Stimulated activated CD4-positive, alpha-beta T cell treated with anti-CD3 and anti-CD28 coated beads, Interleukin-15, amount 100 ng/mL, for 48 hours (primary cell): ENCODE data around the gene PDZD11.
"Not testable (repeated sequence)": the region's sequence is repeated elsewhere in the genome, so short reads cannot be mapped to it uniquely, and the experiment has no call there.

Experiments
- DNase-seq, 2 donors: peaks; one replicate each; pipeline ENCODE4 v3.0.0-alpha.2; 2020; ENCODE audit warnings: low read depth in 2 of 2

Gene PDZD11

GRCh38 chrX:70289793-70290770 lies at the start of gene PDZD11, which contains the start of gene KIF4A:
PDZD11 (minus strand) TSS chrX:70289927; CDS start chrX:70289341, 586 bp downstream.
KIF4A (plus strand) TSS chrX:70290104; CDS start chrX:70290459, 355 bp downstream.
- DNase-seq = peak; percentile 61 to 67

- no peak for DNase-seq
Measured at GRCh38 chrX:70338290-70338689, 48.6 kb upstream of the PDZD11 start.

DNA sequence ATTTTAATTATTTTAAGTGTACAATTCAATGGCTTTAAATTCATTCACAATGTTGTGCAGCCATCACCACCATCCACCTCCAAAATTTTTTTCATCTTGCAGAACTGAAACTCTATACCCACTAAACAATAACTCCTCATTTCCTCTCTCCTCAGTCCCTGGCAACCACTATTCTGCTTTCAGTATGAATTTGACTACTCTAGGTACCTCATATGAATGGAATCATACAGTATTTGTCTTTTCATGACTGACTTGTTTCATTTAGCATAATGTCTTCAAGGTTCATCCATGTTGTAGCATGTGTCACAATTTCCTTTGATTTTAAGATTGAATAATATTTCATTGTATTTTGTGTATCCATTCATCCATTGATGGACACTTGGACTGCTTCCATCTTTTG lies 47.0 kb upstream of the PDZD11 start:
- no peak for DNase-seq

DNA sequence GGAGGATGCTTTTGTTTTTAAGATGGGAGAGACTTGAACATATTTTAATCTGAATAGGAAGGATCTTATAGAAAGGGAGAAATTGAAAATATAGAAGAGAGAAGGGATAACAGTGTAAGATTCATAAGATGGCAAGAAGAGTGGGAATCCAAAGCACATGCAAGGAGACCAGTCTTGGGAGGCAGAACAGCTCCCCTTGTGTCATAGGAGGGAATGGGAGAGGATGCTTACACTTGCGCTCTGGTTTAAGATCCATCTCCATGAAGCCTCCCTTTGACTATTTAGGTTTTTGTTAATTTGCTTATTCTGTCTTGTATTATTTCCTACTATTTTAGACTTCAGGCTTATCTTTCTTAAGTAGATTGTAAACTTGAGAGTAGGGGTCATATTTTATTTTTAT lies 42.9 kb upstream of the PDZD11 start:
- DNase-seq = no peak

GRCh38 chrX:70331161-70331560 lies 41.4 kb upstream of the PDZD11 start:
- DNase-seq = no peak

- DNase-seq = no peak
Measured at GRCh38 chrX:70324326-70324725, 34.6 kb upstream of the PDZD11 start.

GRCh38 chrX:70323628-70324027 lies 33.9 kb upstream of the PDZD11 start:
- DNase-seq = not testable (repeated sequence)

DNA sequence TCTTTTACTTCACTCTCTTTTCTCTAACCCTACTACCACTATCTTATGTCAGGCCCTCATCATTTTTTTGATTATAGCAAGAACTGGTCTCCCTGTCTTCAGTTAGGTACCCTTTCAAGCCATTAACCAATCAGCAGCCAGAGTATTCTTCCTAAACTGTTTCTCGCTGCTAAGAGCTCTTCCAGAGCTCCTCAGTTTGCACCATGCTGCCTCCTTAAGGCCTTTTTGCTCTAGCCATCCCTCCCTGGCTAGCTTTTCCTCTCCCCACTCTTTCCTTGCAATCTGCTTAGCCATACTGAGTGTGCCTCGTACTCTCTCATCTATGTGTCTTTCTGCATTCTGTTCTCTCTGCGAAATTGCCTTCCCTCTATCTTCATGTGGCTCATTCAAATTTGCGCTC lies 33.1 kb upstream of the PDZD11 start:
- no peak for DNase-seq

- no peak for DNase-seq
Measured at GRCh38 chrX:70313503-70313902, 23.8 kb upstream of the PDZD11 start.

- DNase-seq = no peak
Measured at GRCh38 chrX:70301716-70302115, 12.0 kb upstream of the PDZD11 start.

- DNase-seq = no peak
Measured at GRCh38 chrX:70293621-70294020, 3.9 kb upstream of the PDZD11 start.

GRCh38 chrX:70292788-70293187 lies 3.1 kb upstream of the PDZD11 start:
- no peak for DNase-seq

DNA sequence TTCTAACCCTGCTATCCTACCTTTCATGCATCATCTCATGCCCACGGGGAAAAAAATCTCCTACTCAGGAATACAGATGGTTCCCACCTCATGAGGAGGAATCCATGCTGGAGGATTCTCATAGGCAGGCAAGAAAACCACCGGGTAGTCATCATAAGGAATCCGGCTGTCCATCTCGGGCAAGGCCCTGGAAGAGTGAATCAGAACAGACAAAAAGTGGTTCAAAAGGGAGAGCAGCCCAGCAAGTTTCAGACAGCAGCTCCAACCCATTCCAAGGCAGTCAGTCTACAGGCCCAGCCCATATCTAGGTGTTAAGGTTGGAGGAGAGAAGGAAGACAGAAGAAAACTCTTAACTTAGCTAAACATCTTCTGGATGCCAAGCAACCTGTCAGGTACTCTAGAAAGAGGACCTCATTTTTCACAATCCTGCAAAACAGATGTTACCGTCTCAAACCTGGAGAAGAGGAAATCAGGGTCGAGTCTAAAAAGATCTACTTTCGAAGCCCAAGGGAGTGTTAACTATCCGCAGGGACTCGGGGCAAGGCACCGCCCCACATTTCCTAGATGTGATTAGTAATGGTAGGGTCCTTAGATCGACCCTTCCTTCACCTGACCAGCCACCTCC lies 447 bp downstream of the PDZD11 start:
- no peak for DNase-seq

- no peak for DNase-seq
Measured at GRCh38 chrX:70281951-70282350, 7.8 kb downstream of the PDZD11 start, which contains the start of gene RAB41. RAB41 (plus strand) TSS chrX:70282172; CDS start chrX:70282218, 46 bp downstream.

GRCh38 chrX:70280573-70280972 lies 9.2 kb downstream of the PDZD11 start:
- DNase-seq = no peak

- no peak for DNase-seq
Measured at GRCh38 chrX:70279081-70279480, 10.6 kb downstream of the PDZD11 start.

- not testable (repeated sequence) for DNase-seq
Measured at GRCh38 chrX:70274029-70274428, 15.7 kb downstream of the PDZD11 start.

GRCh38 chrX:70268034-70268433 lies 21.7 kb downstream of the PDZD11 start, which contains the start of gene ARR3:
ARR3 (plus strand) TSS chrX:70268334; CDS start chrX:70269386, 1,052 bp downstream.
- DNase-seq = no peak

- DNase-seq = no peak
Measured at GRCh38 chrX:70264784-70265183, 24.9 kb downstream of the PDZD11 start.

DNA sequence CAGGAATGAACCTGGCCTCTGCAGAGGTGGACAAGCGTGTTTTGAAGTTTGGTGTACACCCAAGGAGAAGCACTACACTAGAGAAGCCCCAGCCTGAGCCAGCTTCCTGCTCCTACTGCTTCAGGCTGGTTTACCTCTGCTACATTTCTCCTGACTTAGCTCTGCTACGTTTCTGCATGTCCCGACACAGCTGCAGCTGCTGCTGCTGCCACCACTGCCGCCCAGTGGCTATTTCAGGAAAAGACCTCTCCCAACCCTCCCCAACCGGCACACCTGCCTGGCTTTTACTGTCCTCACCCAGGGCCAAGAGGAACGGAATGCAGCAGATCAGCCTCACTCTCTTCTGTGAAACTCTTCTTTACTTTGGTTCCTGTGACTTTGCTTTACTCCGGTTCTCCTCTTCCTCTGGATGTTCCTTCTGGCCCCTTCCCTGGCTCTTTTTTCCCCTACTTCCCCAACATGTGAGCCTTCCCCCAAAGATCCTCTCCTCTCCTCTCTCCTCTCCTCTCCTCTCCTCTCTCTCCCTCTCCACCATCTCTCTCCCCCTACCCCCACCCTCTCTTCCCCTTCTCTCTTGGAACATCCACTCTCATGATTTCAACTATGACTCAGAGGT lies 26.7 kb downstream of the PDZD11 start:
- DNase-seq = peak; percentile 12 to 41

DNA sequence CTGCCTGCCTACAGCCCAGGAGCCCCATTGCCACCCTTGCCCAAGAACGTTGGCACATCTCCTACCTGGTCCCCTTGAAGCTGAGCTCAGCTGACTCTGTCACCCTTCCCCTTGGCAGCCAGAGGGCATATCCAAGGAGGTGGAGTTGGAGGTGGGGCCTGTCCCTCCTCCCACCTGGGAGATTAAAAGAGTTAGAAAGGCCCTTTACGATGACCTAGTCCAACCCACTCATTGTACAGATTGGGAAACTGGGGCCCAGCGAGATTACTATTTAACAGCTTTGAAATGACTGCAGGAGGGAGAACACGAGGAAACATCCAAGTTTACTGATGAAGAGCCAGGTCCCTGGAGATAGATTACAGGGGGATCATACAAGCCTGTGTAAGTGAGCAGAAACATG lies 29.6 kb downstream of the PDZD11 start, which contains the start of gene P2RY4:
Gene P2RY4 (minus strand): TSS at position 101 of the 400 bp plus-strand sequence. CDS start 580 bp downstream, outside the sequence.
- no peak for DNase-seq
